ENCODE data around the gene GJC2. TPM values are rescaled to one million over a fixed set of nuclear protein-coding genes. Genes with fewer than 3 reads are reported as not detected.
A peak's percentile ranks its signal among the peaks of the same experiment; 100 is the strongest.

The GJC2 gene
- total RNA-seq, 5 donors from 2014 or later (not counting 1 experiment from before 2014, with no cell fraction given), result 1.1 to 3.1 (median 1.6) TPM

DNA sequence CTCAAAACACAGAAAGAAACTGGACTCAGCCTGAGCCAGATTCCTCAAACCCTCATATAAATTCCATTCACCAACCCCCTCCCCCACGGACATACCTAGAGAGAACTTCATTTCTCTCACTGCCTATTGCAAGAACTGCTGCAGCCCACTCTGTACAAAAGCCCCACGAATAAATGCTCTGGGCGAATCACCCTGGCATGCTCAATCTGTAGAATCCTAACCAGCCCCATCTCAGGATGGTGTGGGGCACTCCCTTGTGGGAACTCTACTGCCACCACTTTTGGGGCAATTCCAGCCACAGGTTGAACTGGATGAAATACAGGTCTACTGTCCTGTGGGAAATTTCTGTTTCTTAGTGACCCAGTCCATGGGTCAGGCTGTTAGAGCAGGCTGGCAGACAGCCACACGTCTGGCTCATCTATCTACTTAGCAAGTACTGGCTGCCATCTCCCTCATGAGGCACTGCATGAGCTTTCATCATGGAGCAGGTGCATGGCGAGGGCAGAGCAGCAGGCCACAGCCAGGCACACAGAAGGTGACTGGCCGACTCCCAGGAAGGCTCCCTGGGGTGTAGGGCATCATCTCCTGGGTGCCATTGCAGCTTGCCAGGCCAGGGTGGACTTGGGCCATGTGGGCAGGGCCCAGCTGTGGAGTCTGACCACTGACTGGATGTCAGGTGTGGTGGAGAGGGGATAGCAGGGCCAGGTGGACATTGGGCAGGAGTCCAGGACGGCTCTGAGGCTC lies 45.0 kb upstream of the GJC2 start:
- no peaks in the 10 kb centered on the region for H3K27me3 Mint-ChIP-seq
- peak overlapping the region in 1 of 2 donors; percentile 58 for H3K27ac Mint-ChIP-seq
- ATAC-seq (replicated peaks in 1 of 4) (no peak), DNase-seq (no peak)
- Histone ChIP-seq H3K27ac (ENCODE audit: low read length) (no peak overlapping the region), H3K4me1 (ENCODE audit: control insufficient read depth in 1 of 2, extremely low read depth in 1 of 2, insufficient read depth in 2 of 2, low read length in 2 of 2) (peaks cover 5 to 59% of the 10 kb centered on the region in 2 experiments), H3K27me3 (replicated peaks in 1 of 2; ENCODE audit: control insufficient read depth in 2 of 2, extremely low read depth in 1 of 2, insufficient read depth in 2 of 2, low read length in 1 of 2) (peaks cover 0 to 4% of the 10 kb centered on the region in 2 experiments), H3K36me3 (ENCODE audit: control insufficient read depth in 2 of 2, extremely low read depth in 1 of 2, insufficient read depth in 1 of 2, low read length in 1 of 2) (peaks cover 3 to 38% of the 10 kb centered on the region in 2 donors), H3K9me3 (no peaks in the 10 kb centered on the region), H3K4me3 (ENCODE audit: control insufficient read depth in 1 of 2, extremely low read depth in 1 of 2, low read length in 1 of 2) (no peak overlapping the region)
- CTCF ChIA-PET, result no interaction called here
- peaks cover 33 to 43% (median 37%) of the 10 kb centered on the region in 3 donors for H3K4me1 Mint-ChIP-seq
- H3K9me3 Mint-ChIP-seq, result no peaks in the 10 kb centered on the region
- H3K36me3 Mint-ChIP-seq, result peaks cover 12% of the 10 kb centered on the region
- 90% methylated on average over 7 of the region's 7 CpGs for WGBS (ENCODE audit: insufficient coverage)
- POLR2A ChIA-PET, result interaction anchor here (0.6 to 1.0 kb wide), 3 partner anchors 31 to 360 kb away, joined by 3 to 5 read pairs (median 3); no protein-coding TSS in a partner anchor
- H3K4me3 Mint-ChIP-seq, result peak overlapping the region; percentile 39 to 95 (median 89)

DNA sequence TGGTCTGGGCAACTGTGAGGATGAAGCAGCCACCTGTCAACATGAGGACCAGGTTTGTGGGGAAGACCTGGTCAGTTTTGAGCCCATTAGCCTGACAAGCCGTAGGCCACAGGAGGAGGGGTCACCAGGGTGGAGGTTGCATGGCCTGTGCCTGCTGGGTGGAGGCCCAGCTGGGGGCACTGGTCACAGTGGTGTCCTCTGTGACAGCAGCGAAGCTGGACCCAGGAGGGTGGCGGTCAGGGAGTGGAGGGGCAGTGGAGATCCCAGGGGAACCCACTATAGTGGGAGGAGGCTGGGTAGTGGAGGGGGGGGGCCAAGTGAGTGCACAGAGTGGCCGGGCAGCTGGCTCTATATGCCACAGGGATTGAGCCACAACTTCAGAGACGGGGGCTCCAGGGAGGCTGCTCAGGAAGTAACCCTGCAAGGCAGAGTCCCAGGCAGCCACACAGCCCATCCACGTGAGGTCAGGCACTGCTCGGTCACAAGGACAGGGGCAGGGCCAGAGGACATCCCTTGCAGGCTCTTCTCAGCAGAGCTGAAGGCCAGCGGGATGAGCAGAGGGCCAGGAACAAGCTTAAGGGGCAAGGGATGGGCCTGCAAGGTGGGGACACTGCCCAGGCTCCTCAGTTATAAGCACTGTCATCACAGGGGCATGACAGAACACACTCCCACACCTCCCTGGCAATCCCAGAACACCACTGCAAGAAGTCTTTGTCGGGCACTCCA lies 44.3 kb upstream of the GJC2 start:
- POLR2A ChIA-PET, result interaction anchor here (0.9 to 1.0 kb wide), 2 partner anchors 32 to 359 kb away, joined by 3 read pairs; no protein-coding TSS in a partner anchor

DNA sequence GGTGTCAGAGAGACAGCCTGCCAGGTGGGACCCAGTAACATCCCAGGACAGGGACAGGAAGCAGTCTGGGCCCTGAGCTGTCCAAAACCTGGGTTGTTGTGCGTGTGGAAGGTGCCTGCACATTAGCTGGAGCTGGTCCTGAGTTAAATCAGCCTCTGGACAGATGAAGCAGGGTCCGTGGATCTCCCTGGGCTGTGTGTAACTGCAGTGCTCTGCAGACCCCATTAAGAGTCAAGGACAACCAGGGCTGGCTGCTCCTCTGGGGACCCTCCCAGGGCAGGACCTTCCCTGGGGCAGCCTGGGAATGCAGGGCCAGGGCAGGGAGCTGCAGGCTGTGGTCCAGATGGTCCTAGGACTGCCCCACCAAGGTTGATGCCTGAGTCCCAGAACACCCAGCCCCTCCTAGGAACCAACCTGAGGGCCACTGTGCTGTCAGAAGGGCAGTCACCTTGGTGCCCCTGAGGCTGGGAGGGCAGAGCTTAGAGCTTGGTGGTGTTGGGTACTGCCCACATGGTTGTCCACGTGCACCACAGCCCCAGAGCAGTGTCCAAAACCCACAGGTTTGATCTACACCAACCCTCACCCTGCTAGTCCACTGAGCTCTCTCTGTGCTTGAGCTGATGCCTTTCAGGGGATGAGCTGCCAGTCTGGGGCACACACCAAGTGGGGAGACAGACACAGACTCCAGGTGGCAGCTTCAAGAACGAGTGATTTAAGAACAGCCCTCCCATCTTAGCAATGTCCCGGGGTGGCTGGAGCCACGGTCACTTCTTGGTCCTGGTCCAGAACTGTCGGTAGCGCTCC lies 43.5 kb upstream of the GJC2 start:
- H3K27me3 Mint-ChIP-seq, result no peaks in the 10 kb centered on the region
- Histone ChIP-seq H3K36me3 (ENCODE audit: control insufficient read depth in 2 of 2, extremely low read depth in 1 of 2, insufficient read depth in 1 of 2, low read length in 1 of 2) (peaks cover 0 to 26% of the 10 kb centered on the region in 2 donors), H3K27ac (ENCODE audit: low read length) (no peak overlapping the region), H3K4me3 (ENCODE audit: control insufficient read depth in 1 of 2, extremely low read depth in 1 of 2, low read length in 1 of 2) (no peak overlapping the region), H3K9me3 (no peaks in the 10 kb centered on the region), H3K27me3 (replicated peaks in 1 of 2; ENCODE audit: control insufficient read depth in 2 of 2, extremely low read depth in 1 of 2, insufficient read depth in 2 of 2, low read length in 1 of 2) (peaks cover 0 to 4% of the 10 kb centered on the region in 2 experiments), H3K4me1 (ENCODE audit: control insufficient read depth in 1 of 2, extremely low read depth in 1 of 2, insufficient read depth in 2 of 2, low read length in 2 of 2) (peaks cover 5 to 61% of the 10 kb centered on the region in 2 experiments)
- H3K36me3 Mint-ChIP-seq, result peaks cover 12% of the 10 kb centered on the region
- 93% methylated on average over 7 of the region's 8 CpGs for WGBS (ENCODE audit: insufficient coverage)
- peak overlapping the region in 1 of 3 donors; percentile 79 for H3K4me3 Mint-ChIP-seq
- no peak overlapping the region for H3K27ac Mint-ChIP-seq
- peaks cover 31 to 45% (median 35%) of the 10 kb centered on the region in 3 donors for H3K4me1 Mint-ChIP-seq
- ChIA-PET CTCF (interaction anchor here in 1 of 2 donors (0.6 kb wide), 1 partner anchor 24 kb away, joined by 3 read pairs; the partner anchor contains the start of gene ARF1), POLR2A (interaction anchor here in 1 of 2 donors (0.6 kb wide), 1 partner anchor 11 kb away, joined by 3 read pairs; no protein-coding TSS in a partner anchor)
- H3K9me3 Mint-ChIP-seq, result no peaks in the 10 kb centered on the region
- DNase-seq (no peak), ATAC-seq (replicated peaks in 1 of 4) (no peak)

More for the DNA sequence above, 44.3 kb upstream of the GJC2 start:
- Histone ChIP-seq H3K4me1 (ENCODE audit: control insufficient read depth in 1 of 2, extremely low read depth in 1 of 2, insufficient read depth in 2 of 2, low read length in 2 of 2) (peaks cover 5 to 65% of the 10 kb centered on the region in 2 experiments), H3K4me3 (ENCODE audit: control insufficient read depth in 1 of 2, extremely low read depth in 1 of 2, low read length in 1 of 2) (no peak overlapping the region), H3K36me3 (ENCODE audit: control insufficient read depth in 2 of 2, extremely low read depth in 1 of 2, insufficient read depth in 1 of 2, low read length in 1 of 2) (peaks cover 3 to 32% of the 10 kb centered on the region in 2 donors), H3K27ac (ENCODE audit: low read length) (no peak overlapping the region), H3K9me3 (no peaks in the 10 kb centered on the region), H3K27me3 (replicated peaks in 1 of 2; ENCODE audit: control insufficient read depth in 2 of 2, extremely low read depth in 1 of 2, insufficient read depth in 2 of 2, low read length in 1 of 2) (peaks cover 0 to 4% of the 10 kb centered on the region in 2 experiments)
- 93% methylated on average over 8 of the region's 9 CpGs for WGBS (ENCODE audit: insufficient coverage)
- Mint-ChIP-seq H3K9me3 (no peaks in the 10 kb centered on the region), H3K4me3 (peak overlapping the region in 1 of 3 donors; percentile 39), H3K4me1 (peaks cover 37 to 47% (median 39%) of the 10 kb centered on the region in 3 donors), H3K27ac (no peak overlapping the region), H3K36me3 (peaks cover 12% of the 10 kb centered on the region), H3K27me3 (no peaks in the 10 kb centered on the region)
- ATAC-seq (replicated peaks in 1 of 4) (no peak), DNase-seq (peak in 1 of 35 experiments; percentile 5)
- CTCF ChIA-PET, result interaction anchor here in 1 of 2 donors (0.6 kb wide), 1 partner anchor 23 kb away, joined by 3 read pairs; the partner anchor contains the start of gene ARF1

DNA sequence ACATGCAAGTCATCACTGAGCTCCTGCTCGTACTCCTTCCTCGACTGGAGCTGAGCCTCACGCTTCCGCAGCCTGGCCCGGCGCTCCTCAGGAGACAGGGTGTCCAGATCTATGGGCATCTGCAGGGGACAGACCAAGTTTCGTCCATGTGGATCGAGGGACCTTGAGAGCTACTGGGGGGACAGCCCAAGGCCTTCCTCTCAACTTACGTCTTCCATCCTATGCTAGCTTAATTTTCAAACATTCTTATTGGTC lies 43.0 kb upstream of the GJC2 start:
- Mint-ChIP-seq H3K27ac (no peak overlapping the region), H3K4me1 (peaks cover 27 to 40% (median 30%) of the 10 kb centered on the region in 3 donors), H3K9me3 (no peaks in the 10 kb centered on the region), H3K36me3 (peaks cover 8% of the 10 kb centered on the region), H3K4me3 (peak overlapping the region in 1 of 3 donors; percentile 79), H3K27me3 (no peaks in the 10 kb centered on the region)
- Histone ChIP-seq H3K27ac (ENCODE audit: low read length) (no peak overlapping the region), H3K4me3 (ENCODE audit: control insufficient read depth in 1 of 2, extremely low read depth in 1 of 2, low read length in 1 of 2) (no peak overlapping the region), H3K27me3 (replicated peaks in 1 of 2; ENCODE audit: control insufficient read depth in 2 of 2, extremely low read depth in 1 of 2, insufficient read depth in 2 of 2, low read length in 1 of 2) (peaks cover 0 to 4% of the 10 kb centered on the region in 2 experiments), H3K36me3 (ENCODE audit: control insufficient read depth in 2 of 2, extremely low read depth in 1 of 2, insufficient read depth in 1 of 2, low read length in 1 of 2) (peaks cover 0 to 26% of the 10 kb centered on the region in 2 donors), H3K4me1 (ENCODE audit: control insufficient read depth in 1 of 2, extremely low read depth in 1 of 2, insufficient read depth in 2 of 2, low read length in 2 of 2) (peaks cover 5 to 55% of the 10 kb centered on the region in 2 experiments), H3K9me3 (no peaks in the 10 kb centered on the region)
- POLR2A ChIA-PET, result interaction anchor here in 1 of 2 donors (0.6 kb wide), 1 partner anchor 12 kb away, joined by 3 read pairs; no protein-coding TSS in a partner anchor
- CTCF ChIA-PET, result no interaction called here
- ATAC-seq (replicated peaks in 1 of 4), result no peak
- 96% methylated on average over 8 of the region's 9 CpGs for WGBS (ENCODE audit: insufficient coverage)
- no peak for DNase-seq

DNA sequence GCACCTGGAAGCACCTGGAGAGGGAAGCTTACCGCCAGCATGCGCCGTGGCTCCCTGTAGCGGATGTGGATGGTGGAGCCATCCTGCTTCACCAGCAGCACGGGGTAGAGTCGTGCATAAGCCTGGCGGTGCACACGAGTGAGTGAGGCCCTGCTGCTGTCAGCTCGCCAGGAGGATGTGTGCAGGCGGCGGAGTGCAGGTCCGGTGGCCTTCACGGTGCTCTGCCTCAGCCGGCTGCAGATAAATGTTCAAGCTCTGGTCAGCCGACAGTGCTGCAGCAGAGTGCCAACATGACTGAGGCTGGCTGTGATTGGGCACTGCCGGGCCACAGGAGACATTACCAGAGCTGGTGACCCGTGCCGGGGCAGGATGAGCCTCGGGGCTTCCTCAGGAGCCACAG lies 42.1 kb upstream of the GJC2 start:
- H3K36me3 Mint-ChIP-seq, result peaks cover 8% of the 10 kb centered on the region

More for the DNA sequence above, 42.1 kb upstream of the GJC2 start:
- ChIA-PET CTCF (no interaction called here), POLR2A (no interaction called here)
- H3K4me3 ChIP-seq (ENCODE audit: control insufficient read depth in 1 of 2, extremely low read depth in 1 of 2, low read length in 1 of 2), result no peak overlapping the region
- Mint-ChIP-seq H3K27ac (peak overlapping the region; percentile 39 to 85), H3K4me3 (peak overlapping the region; percentile 79 to 93 (median 81)), H3K9me3 (no peaks in the 10 kb centered on the region), H3K4me1 (peaks cover 27 to 40% (median 30%) of the 10 kb centered on the region in 3 donors), H3K27me3 (no peaks in the 10 kb centered on the region)
- H3K4me1 ChIP-seq (ENCODE audit: control insufficient read depth in 1 of 2, extremely low read depth in 1 of 2, insufficient read depth in 2 of 2, low read length in 2 of 2), result peaks cover 3 to 47% of the 10 kb centered on the region in 2 experiments
- H3K27ac ChIP-seq (ENCODE audit: low read length), result no peak overlapping the region
- peaks cover 0 to 26% of the 10 kb centered on the region in 2 donors for H3K36me3 ChIP-seq (ENCODE audit: control insufficient read depth in 2 of 2, extremely low read depth in 1 of 2, insufficient read depth in 1 of 2, low read length in 1 of 2)
- DNase-seq, result peak in 1 of 35 experiments; percentile 5
- H3K27me3 ChIP-seq (replicated peaks in 1 of 2; ENCODE audit: control insufficient read depth in 2 of 2, extremely low read depth in 1 of 2, insufficient read depth in 2 of 2, low read length in 1 of 2), result peaks cover 0 to 4% of the 10 kb centered on the region in 2 experiments
- WGBS (ENCODE audit: insufficient coverage), result 93% methylated on average over 17 of the region's 19 CpGs
- H3K9me3 ChIP-seq, result no peaks in the 10 kb centered on the region
- no peak for ATAC-seq (replicated peaks in 1 of 4)

Data from T-cell (primary cell).